Measurements from ENCODE around the gene GNAO1. TPM values are rescaled to one million over a fixed set of nuclear protein-coding genes. Genes with fewer than 3 reads are reported as not detected.

Gene GNAO1
- not detected in 2 replicates for total RNA-seq

GRCh38 chr16:56191156-56191815 lies at the start of gene GNAO1:
Gene GNAO1, plus strand, starts transcription at chr16:56191489. Its CDS starts 747 bp downstream, at chr16:56192236.

Other genes starting within 250 kb of the GNAO1 start
- gene AMFR, start 234.1 kb downstream of the GNAO1 start, total RNA-seq = 205 and 271 TPM in 2 replicates

All from aortic smooth muscle cell (primary cell).